Colonic mucosa (tissue), 4 donors: Measurements from ENCODE around the gene GAL3ST1. TPM values are rescaled to one million over a fixed set of nuclear protein-coding genes. Genes with fewer than 3 reads are reported as not detected.
"Not testable (repeated sequence)": the region's sequence is repeated elsewhere in the genome, so short reads cannot be mapped to it uniquely, and the experiment has no call there.

Source experiments
- DNase-seq: peaks from one replicate; pipeline ENCODE4 v3.0.0-alpha.2; 2020
- H3K27ac ChIP-seq: fragments of 200-600 bp; one replicate; pipeline ENCODE4 v1.8.0; 2021
- H3K27me3 ChIP-seq: fragments of 200-600 bp; one replicate; pipeline ENCODE4 v1.8.0; 2021
- H3K36me3 ChIP-seq: fragments of 200-600 bp; one replicate; pipeline ENCODE4 v1.8.0; 2021
- H3K4me1 ChIP-seq: fragments of 200-600 bp; one replicate; pipeline ENCODE4 v1.8.0; 2021; ENCODE audit warnings: mild to moderate bottlenecking
- H3K4me3 ChIP-seq: fragments of 200-600 bp; one replicate; pipeline ENCODE4 v1.8.0; 2021
- H3K9ac ChIP-seq, 2 donors: one replicate each; pipeline ENCODE4 v1.7.0; 2013; ENCODE audit warnings: control low read depth in 2 of 2, low read depth in 2 of 2, low read length in 2 of 2
- H3K9me3 ChIP-seq: fragments of 200-600 bp; one replicate; pipeline ENCODE4 v1.8.0; 2021
- intact Hi-C: fragments of 100-400 bp; cut with DNase I; formaldehyde crosslinking; loops from one replicate; pipeline ENCODE4 v1.14.1; 2022
- total RNA-seq, 2 donors: library from RNA; stranded (reverse); fragmentation: NEBNext Ultra II Directional in 1 of 2; extraction: Animal tissue kit (Norgen Biotek cat#: 25700) in 1 of 2; gene quantifications; one replicate each; pipeline ENCODE4 v1.2.1, GENCODE V29; 2021
- TF ChIP-seq, protein P1 (sequence below): fragments of 200-600 bp; IDR thresholded peaks from one replicate; pipeline ENCODE4 v1.8.0; 2022; ENCODE audit warnings: antibody characterized with exemption, mild to moderate bottlenecking
- donor health status: healthy.
- donor health status: DM: no; HTN: no; CAD: no.
- donor health status: DM: no; HTN: no; CAD: no.

Gene GAL3ST1
- total RNA-seq, 2 donors from 2014 or later: 13.4 to 18.8 TPM

DNA sequence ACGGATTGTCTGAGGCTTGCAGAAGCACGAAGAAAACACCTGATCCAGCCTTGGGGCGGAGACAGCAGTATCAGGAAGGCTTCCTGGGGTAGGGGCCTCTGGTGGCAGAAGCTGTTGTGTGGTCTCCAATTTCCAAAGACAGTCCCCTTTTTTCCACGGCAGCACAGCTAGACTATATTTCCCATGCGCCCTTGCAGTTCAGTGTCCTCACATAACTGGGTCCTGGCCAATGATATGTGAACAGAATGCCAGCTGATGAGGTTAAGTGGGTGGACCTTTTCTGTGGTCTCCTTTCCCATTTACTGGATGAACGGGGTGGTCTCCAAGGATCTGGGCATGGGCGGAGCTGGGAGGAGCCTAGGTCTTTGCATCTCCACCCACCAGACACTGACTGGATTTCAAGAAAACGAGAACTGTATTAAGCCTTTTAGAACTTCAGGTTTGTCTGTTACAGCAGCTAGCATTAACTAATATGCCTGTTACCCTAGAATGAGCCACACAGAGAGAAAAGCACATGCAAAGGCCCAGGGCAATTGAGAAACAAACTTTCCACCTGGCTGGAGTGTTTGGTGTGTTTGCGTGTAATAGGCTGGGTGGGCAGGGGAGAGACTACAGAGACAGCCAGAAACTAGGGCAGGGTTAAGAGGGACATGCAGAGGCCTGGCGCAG lies 6.2 kb downstream of the GAL3ST1 start:
- no peak overlapping the region for H3K4me3 ChIP-seq
- H3K9ac ChIP-seq: no peak overlapping the region
- H3K4me1 ChIP-seq: no peaks in the 10 kb centered on the region
- no peaks in the 10 kb centered on the region for H3K36me3 ChIP-seq
- DNase-seq: no peak
- intact Hi-C loops: no loop called here
- no peaks in the 10 kb centered on the region for H3K9me3 ChIP-seq
- TF ChIP-seq, protein P1, sequence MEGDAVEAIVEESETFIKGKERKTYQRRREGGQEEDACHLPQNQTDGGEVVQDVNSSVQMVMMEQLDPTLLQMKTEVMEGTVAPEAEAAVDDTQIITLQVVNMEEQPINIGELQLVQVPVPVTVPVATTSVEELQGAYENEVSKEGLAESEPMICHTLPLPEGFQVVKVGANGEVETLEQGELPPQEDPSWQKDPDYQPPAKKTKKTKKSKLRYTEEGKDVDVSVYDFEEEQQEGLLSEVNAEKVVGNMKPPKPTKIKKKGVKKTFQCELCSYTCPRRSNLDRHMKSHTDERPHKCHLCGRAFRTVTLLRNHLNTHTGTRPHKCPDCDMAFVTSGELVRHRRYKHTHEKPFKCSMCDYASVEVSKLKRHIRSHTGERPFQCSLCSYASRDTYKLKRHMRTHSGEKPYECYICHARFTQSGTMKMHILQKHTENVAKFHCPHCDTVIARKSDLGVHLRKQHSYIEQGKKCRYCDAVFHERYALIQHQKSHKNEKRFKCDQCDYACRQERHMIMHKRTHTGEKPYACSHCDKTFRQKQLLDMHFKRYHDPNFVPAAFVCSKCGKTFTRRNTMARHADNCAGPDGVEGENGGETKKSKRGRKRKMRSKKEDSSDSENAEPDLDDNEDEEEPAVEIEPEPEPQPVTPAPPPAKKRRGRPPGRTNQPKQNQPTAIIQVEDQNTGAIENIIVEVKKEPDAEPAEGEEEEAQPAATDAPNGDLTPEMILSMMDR: no peak
- H3K27ac ChIP-seq: no peak overlapping the region
- H3K27me3 ChIP-seq: no peaks in the 10 kb centered on the region

DNA sequence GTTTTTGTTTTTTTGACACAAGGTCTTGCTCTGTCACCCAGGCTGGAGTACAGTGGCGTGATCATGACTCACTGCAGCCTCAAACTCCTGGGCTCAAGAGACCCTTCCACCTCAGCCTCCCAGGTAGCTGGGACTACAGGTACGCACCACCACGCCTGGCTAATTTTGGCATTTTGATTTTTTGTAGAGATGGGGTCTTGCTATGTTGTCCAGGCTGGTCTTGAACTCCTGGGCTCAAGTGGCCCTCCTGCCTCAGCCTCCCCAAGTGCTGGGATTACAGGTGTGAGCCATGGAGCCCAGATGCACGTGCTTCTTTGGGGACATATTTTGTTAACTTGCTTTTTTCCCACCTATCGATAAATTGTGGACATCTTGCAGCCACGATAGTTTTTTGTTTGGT lies 7.2 kb downstream of the GAL3ST1 start:
- H3K4me1 ChIP-seq, H3K27ac ChIP-seq, DNase-seq, H3K9ac ChIP-seq, H3K27me3 ChIP-seq, H3K36me3 ChIP-seq, H3K9me3 ChIP-seq, H3K4me3 ChIP-seq, intact Hi-C loops: not testable (repeated sequence)

DNA sequence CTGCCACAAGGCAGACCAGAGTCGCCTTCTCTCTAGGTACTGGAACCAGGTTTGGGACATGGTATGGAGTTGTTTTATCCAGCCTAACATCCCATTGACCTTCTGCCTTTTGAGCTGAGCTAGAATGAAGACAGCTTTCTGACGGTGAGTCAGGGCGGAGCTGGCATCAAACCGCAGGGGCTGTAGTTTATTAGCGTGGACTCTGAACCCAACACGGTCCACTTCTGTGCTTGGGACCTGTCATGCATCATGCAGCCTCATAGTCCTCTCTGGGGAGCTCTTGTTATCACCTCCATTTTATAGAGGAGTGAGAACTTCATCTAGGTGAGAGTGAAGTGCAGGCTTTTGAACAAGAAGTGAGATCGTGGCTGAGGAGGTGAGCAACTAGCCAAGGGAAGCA lies 8.3 kb downstream of the GAL3ST1 start:
- Histone ChIP-seq H3K9ac (no peak overlapping the region), H3K9me3 (no peaks in the 10 kb centered on the region), H3K36me3 (no peaks in the 10 kb centered on the region), H3K27ac (no peak overlapping the region), H3K27me3 (no peaks in the 10 kb centered on the region), H3K4me1 (no peaks in the 10 kb centered on the region), H3K4me3 (no peak overlapping the region)
- TF ChIP-seq, protein P1: no peak
- peak; percentile 61 for DNase-seq
- intact Hi-C loops: no loop called here

DNA sequence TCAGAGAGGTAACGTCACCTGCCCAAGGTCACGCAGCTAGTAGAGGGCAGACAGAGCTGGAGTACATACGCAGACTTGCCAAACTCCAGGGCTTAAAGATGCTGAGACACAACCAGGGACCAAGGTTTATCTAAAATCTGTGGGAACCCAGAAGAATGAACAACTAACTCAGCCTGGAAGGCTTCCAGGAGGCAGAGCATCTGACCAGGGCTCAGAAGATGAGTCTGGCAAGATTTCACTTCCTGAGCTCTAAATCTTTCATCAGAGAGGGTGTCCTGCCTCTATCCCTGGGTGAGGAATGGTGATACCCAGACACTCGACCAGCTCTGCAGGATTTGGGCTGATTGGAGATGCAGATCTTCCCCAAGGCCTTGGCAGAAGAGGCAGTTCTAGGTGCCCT lies 9.1 kb downstream of the GAL3ST1 start:
- Histone ChIP-seq H3K27me3 (no peaks in the 10 kb centered on the region), H3K36me3 (no peaks in the 10 kb centered on the region), H3K4me1 (no peaks in the 10 kb centered on the region), H3K27ac (no peak overlapping the region), H3K4me3 (no peak overlapping the region), H3K9ac (no peak overlapping the region), H3K9me3 (no peaks in the 10 kb centered on the region)
- no peak for DNase-seq
- TF ChIP-seq, protein P1: no peak
- intact Hi-C loops: no loop called here

DNA sequence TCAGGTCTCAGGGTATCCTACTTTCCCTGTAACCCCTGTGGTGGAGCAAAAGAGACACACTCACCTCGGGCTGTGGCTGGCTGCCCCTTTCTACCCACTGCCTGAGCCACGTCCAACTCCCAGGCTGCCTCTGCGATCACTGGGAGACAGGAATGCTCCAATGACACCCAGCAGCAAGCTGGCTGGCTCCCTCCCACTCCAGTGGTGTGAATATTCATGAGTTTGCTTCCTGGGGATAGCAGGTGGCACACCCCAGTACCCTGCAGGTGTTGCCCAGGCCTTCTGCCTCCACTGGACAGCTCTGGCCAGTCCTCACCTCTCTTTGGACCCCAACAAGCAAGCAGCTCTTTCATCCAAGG lies 9.7 kb downstream of the GAL3ST1 start:
- no peak for DNase-seq
- Histone ChIP-seq H3K27ac (no peak overlapping the region), H3K4me3 (no peak overlapping the region), H3K9ac (no peak overlapping the region), H3K36me3 (no peaks in the 10 kb centered on the region), H3K9me3 (no peaks in the 10 kb centered on the region), H3K27me3 (no peaks in the 10 kb centered on the region), H3K4me1 (no peaks in the 10 kb centered on the region)
- intact Hi-C loops: no loop called here
- TF ChIP-seq, protein P1: no peak

DNA sequence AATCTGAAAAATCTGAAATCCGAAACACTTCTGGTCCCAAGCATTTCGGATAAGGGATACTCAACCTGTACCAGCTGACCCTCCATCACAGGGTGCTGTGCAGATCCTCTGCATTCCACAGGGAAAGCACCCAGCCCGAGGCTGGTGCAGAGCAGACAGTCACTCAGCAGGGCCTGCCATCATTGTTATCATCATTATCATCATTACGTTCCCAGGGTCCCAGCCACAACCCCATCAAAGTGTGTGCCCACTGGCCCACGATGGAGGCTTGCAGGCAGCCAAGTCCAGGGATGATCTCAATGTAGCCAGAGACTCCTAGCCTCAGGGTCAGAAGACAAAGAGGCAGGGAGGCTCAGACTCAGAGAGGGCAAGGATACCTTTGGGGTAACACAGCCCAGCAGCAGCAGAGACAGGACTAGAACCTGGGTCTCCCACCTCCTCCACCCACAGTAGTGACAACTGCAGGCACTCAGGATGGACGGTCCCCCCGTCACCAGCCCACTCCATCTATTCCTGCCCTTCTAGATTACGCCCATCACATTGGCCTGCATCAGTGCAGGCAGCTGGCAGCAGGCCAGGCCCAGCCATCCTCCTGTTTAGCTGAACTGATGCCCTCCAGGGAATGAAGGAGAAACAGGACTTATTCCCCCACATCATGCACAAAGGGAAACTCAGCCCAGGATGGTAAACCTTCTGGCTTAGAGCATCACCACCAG lies 10.3 kb downstream of the GAL3ST1 start:
- no peaks in the 10 kb centered on the region for H3K4me1 ChIP-seq
- no peak overlapping the region for H3K4me3 ChIP-seq
- intact Hi-C loops: no loop called here
- DNase-seq: no peak
- H3K27ac ChIP-seq: no peak overlapping the region
- no peaks in the 10 kb centered on the region for H3K27me3 ChIP-seq
- no peak overlapping the region for H3K9ac ChIP-seq
- H3K9me3 ChIP-seq: no peaks in the 10 kb centered on the region
- H3K36me3 ChIP-seq: no peaks in the 10 kb centered on the region
- TF ChIP-seq, protein P1: no peak
